B cell (primary cell): Measurements from ENCODE around the gene DDAH1. TPM values are rescaled to one million over a fixed set of nuclear protein-coding genes. Genes with fewer than 3 reads are reported as not detected.

Experiments
- ATAC-seq: fragments of 200-7000 bp; cut with Tn5 transposase; one replicate; pipeline ENCODE4 v1.10.0; 2021; ENCODE audit warnings: low read depth, mild to moderate bottlenecking, moderate number of reproducible peaks, moderate library complexity
- CTCF ChIA-PET: fragments of 350-600 bp; sonication (Branson Sonifier 250); formaldehyde crosslinking; loops from one replicate; lab custom pipeline; 2021; ENCODE audit warnings: antibody characterized with exemption, inconsistent platforms; lab: Charles Lee
- POLR2A ChIA-PET: fragments of 350-600 bp; sonication (Branson Sonifier 250); formaldehyde crosslinking; loops from one replicate; lab custom pipeline; 2021; ENCODE audit warnings: antibody characterized with exemption; lab: Charles Lee
- DNase-seq: peaks from one replicate; pipeline ENCODE4 v3.0.0; 2013
- H2AFZ ChIP-seq: 2 replicates; pipeline ENCODE4 v1.6.1; 2012; ENCODE audit warnings: mild to moderate bottlenecking, low read depth, low read length; ENCODE audit not compliant: insufficient read depth, poor library complexity, severe bottlenecking
- H3K27ac ChIP-seq, 2 donors: 1 replicate in 1 of 2; 2 replicates in 1 of 2; pipeline ENCODE4 v1.5.1; 2012 to 2013; ENCODE audit warnings: low read length in 2 of 2, mild to moderate bottlenecking in 2 of 2, moderate library complexity in 1 of 2
- H3K27me3 ChIP-seq, 4 experiments: fragments of 200-600 bp in 1 of 4; sonication (generic) in 1 of 4; replicated peaks in 1 of 4; 1 replicate in 2 of 4; 2 replicates in 2 of 4; pipeline versions ENCODE4 v1.6.1 to v1.7.0; 2013 to 2016; ENCODE audit warnings: low read length in 3 of 4, mild to moderate bottlenecking in 2 of 4, mixed read lengths in 1 of 4, moderate library complexity in 1 of 4; ENCODE audit not compliant: insufficient read depth in 4 of 4, control insufficient read depth in 3 of 4; ENCODE audit errors: control extremely low read depth in 1 of 4
- H3K36me3 ChIP-seq, 2 experiments: replicated peaks in 1 of 2; 1 replicate in 1 of 2; 2 replicates in 1 of 2; pipeline versions ENCODE4 v1.6.1 to v1.7.1; 2013; ENCODE audit warnings: low read length in 1 of 2; ENCODE audit not compliant: insufficient read depth in 2 of 2, control insufficient read depth in 1 of 2; ENCODE audit errors: control extremely low read depth in 1 of 2, extremely low read depth in 1 of 2
- H3K4me1 ChIP-seq, 2 donors: fragments of 200-600 bp in 1 of 2; sonication (generic) in 1 of 2; 1 replicate in 1 of 2; 2 replicates in 1 of 2; pipeline versions ENCODE4 v1.5.1 to v1.6.1; 2013 to 2017; ENCODE audit warnings: low read length in 2 of 2; ENCODE audit not compliant: control insufficient read depth in 2 of 2, insufficient read depth in 2 of 2
- H3K4me2 ChIP-seq: replicated peaks from 2 replicates; pipeline ENCODE3; 2012; ENCODE audit warnings: mild to moderate bottlenecking, low read depth, low read length; ENCODE audit not compliant: poor library complexity, severe bottlenecking
- H3K4me3 ChIP-seq, 5 experiments: fragments of 200-600 bp in 1 of 5; sonication (generic) in 1 of 5; 1 replicate in 3 of 5; 2 replicates in 2 of 5; pipeline versions ENCODE4 v1.5.1 to v1.7.0; 2011 to 2016; ENCODE audit warnings: low read length in 4 of 5, mild to moderate bottlenecking in 4 of 5, low read depth in 2 of 5, control low read depth in 1 of 5, moderate library complexity in 1 of 5; ENCODE audit not compliant: insufficient read depth in 1 of 5; ENCODE audit errors: control extremely low read depth in 1 of 5, extremely low read depth in 1 of 5
- H3K79me2 ChIP-seq: fragments of 200-600 bp; sonication (generic); one replicate; pipeline ENCODE4 v1.6.0; 2016; ENCODE audit warnings: low read length; ENCODE audit not compliant: control insufficient read depth, insufficient read depth
- H3K9ac ChIP-seq: fragments of 200-600 bp; sonication (generic); 2 replicates; pipeline ENCODE4 v1.6.1; 2017; ENCODE audit warnings: mild to moderate bottlenecking, low read length, moderate library complexity
- H3K9me3 ChIP-seq, 3 donors: one replicate each; pipeline versions ENCODE4 v1.6.1 to v1.7.1; 2013; ENCODE audit warnings: low read length in 2 of 3; ENCODE audit not compliant: control insufficient read depth in 2 of 3, insufficient read depth in 1 of 3; ENCODE audit errors: control extremely low read depth in 1 of 3
- H4K20me1 ChIP-seq: 2 replicates; pipeline ENCODE4 v1.6.0; 2012; ENCODE audit warnings: mild to moderate bottlenecking, low read length; ENCODE audit not compliant: insufficient read depth, control insufficient read depth, poor library complexity, severe bottlenecking
- H3K27ac Mint-ChIP-seq: one replicate; pipeline ENCODE4 v1.8.0; 2021; ENCODE audit warnings: mixed read lengths
- H3K27me3 Mint-ChIP-seq: one replicate; pipeline ENCODE4 v1.8.0; 2021; ENCODE audit warnings: mixed read lengths
- H3K4me1 Mint-ChIP-seq: one replicate; pipeline ENCODE4 v1.8.0; 2021; ENCODE audit warnings: mixed read lengths
- H3K4me3 Mint-ChIP-seq: one replicate; pipeline ENCODE4 v1.8.0; 2021; ENCODE audit warnings: mixed read lengths
- H3K9me3 Mint-ChIP-seq: one replicate; pipeline ENCODE4 v1.8.0; 2022; ENCODE audit warnings: mixed read lengths; ENCODE audit not compliant: insufficient read depth
- EZH2 ChIP-seq: IDR thresholded peaks from 2 replicates; pipeline ENCODE4 v1.6.1; 2012; ENCODE audit warnings: borderline replicate concordance, low read depth, mild to moderate bottlenecking, moderate library complexity, low read length; ENCODE audit not compliant: insufficient read depth, poor library complexity, severe bottlenecking
- WGBS: methylation state at CpG from one replicate; pipeline ENCODE4 v1.1.5; 2013; ENCODE audit warnings: missing lambda C conversion rate; ENCODE audit not compliant: insufficient coverage; 5-methylcytosine and 5-hydroxymethylcytosine counted together
- intact Hi-C: fragments of 100-400 bp; cut with micrococcal nuclease; formaldehyde crosslinking; loops from one replicate; pipeline ENCODE4 v1.10.0; 2022
- polyA plus RNA-seq: library from polyadenylated mRNA; depleted of rRNA; stranded (reverse); fragments of >200 nt; gene quantifications from 2 replicates; pipeline ENCODE4 v1.2.3, GENCODE V29; 2012
- total RNA-seq, 2 donors: library from RNA; stranded (reverse); fragments of 120-200 nt in 1 of 2; gene quantifications; 1 replicate in 1 of 2; 2 replicates in 1 of 2; pipeline versions ENCODE4 v1.2.3 to v1.2.4, GENCODE V29; 2013 to 2022
- TF ChIP-seq, protein P1 (sequence below): fragments of 200-600 bp; IDR thresholded peaks from one replicate; pipeline ENCODE4 v1.8.0; 2022; ENCODE audit warnings: antibody characterized with exemption, mild to moderate bottlenecking

Gene DDAH1
- total and polyA plus RNA-seq, 2 donors (not counting 1 experiment from before 2014, with no cell fraction given): 0.04 TPM; not detected in 1

DNA sequence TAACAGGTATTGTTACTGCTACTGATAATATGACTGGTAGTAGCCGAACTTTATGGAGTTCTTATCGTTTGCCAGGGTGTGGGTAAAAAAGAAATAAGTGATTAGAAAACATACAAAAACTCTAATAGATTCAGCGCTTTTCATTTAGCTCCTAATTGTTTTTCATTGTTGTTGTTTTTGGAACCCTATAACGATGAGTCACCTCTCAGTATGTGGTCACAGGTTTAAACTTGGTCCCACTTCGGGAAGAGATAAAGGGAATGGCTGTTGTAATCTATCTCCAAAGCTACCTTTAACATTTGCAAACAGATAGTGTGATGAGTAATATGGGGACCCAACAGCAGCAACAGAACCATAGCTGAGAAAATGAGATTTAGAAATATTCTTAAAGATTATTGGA, 125.9 kb downstream of the DDAH1 start:
- Histone ChIP-seq H2AFZ (no peak overlapping the region), H3K27ac (no peak overlapping the region), H4K20me1 (no peaks in the 10 kb centered on the region), H3K4me1 (peaks cover 15 to 16% of the 10 kb centered on the region in 2 donors), H3K9ac (no peak overlapping the region), H3K9me3 (peaks cover 0 to 7% (median 0%) of the 10 kb centered on the region in 3 donors), H3K79me2 (no peaks in the 10 kb centered on the region), H3K36me3 (no peaks in the 10 kb centered on the region), H3K4me3 (no peak overlapping the region), H3K4me2 (no peak overlapping the region), H3K27me3 (peaks cover 0 to 4% (median 0%) of the 10 kb centered on the region in 4 experiments)
- WGBS: no CpG with 5 or more reads among the region's 5 CpGs
- Mint-ChIP-seq H3K9me3 (peaks cover 3% of the 10 kb centered on the region), H3K4me1 (peaks cover 18% of the 10 kb centered on the region), H3K27me3 (peaks cover 22% of the 10 kb centered on the region), H3K27ac (no peak overlapping the region), H3K4me3 (no peak overlapping the region)
- TF ChIP-seq, protein P1, sequence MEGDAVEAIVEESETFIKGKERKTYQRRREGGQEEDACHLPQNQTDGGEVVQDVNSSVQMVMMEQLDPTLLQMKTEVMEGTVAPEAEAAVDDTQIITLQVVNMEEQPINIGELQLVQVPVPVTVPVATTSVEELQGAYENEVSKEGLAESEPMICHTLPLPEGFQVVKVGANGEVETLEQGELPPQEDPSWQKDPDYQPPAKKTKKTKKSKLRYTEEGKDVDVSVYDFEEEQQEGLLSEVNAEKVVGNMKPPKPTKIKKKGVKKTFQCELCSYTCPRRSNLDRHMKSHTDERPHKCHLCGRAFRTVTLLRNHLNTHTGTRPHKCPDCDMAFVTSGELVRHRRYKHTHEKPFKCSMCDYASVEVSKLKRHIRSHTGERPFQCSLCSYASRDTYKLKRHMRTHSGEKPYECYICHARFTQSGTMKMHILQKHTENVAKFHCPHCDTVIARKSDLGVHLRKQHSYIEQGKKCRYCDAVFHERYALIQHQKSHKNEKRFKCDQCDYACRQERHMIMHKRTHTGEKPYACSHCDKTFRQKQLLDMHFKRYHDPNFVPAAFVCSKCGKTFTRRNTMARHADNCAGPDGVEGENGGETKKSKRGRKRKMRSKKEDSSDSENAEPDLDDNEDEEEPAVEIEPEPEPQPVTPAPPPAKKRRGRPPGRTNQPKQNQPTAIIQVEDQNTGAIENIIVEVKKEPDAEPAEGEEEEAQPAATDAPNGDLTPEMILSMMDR: no peak
- no peak for TF ChIP-seq EZH2
- POLR2A ChIA-PET: no interaction called here
- ATAC-seq: no peak
- DNase-seq: no peak
- intact Hi-C loops: no loop called here
- CTCF ChIA-PET: no interaction called here

DNA sequence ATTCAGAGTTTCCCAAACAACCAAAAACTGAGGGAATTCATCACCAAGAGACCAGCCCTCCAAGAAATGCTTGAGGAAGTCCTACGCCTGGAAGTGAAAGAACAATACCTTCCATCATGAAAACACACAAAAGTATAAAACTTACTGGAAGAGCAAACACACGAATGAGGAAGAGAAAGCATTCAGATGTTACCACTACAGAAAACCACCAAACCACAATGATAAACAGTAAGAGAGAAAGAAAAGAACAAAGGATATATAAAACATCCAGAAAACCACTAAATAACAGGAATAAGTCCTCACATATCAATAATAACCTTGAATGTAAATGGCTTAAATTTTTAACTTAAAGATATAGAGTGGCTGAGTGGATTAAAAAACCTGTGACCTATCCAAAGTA, 130.0 kb downstream of the DDAH1 start:
- CTCF ChIA-PET: no interaction called here
- POLR2A ChIA-PET: no interaction called here
- Histone ChIP-seq H3K9me3 (peaks cover 0 to 18% (median 14%) of the 10 kb centered on the region in 3 donors), H3K4me2 (peak overlapping the region; percentile 34), H3K27ac (no peak overlapping the region), H3K36me3 (no peaks in the 10 kb centered on the region), H2AFZ (no peak overlapping the region), H3K4me1 (peaks cover 38 to 43% of the 10 kb centered on the region in 2 donors), H3K79me2 (no peaks in the 10 kb centered on the region), H3K27me3 (peaks cover 0 to 8% (median 2%) of the 10 kb centered on the region in 4 experiments), H3K4me3 (no peak overlapping the region), H4K20me1 (no peaks in the 10 kb centered on the region), H3K9ac (peak overlapping the region; percentile 7)
- no CpG with 5 or more reads among the region's 2 CpGs for WGBS
- Mint-ChIP-seq H3K27ac (no peak overlapping the region), H3K9me3 (peaks cover 8% of the 10 kb centered on the region), H3K4me1 (peaks cover 45% of the 10 kb centered on the region), H3K4me3 (peak overlapping the region; percentile 40), H3K27me3 (peaks cover 11% of the 10 kb centered on the region)
- peak; percentile 51 for DNase-seq
- no peak for TF ChIP-seq EZH2
- TF ChIP-seq, protein P1: no peak
- intact Hi-C loops: no loop called here
- no peak for ATAC-seq
